ENCODE measurements around the gene OR6C68. TPM values are rescaled to one million over a fixed set of nuclear protein-coding genes. Genes with fewer than 3 reads are reported as not detected.

The OR6C68 gene
- not detected for polyA plus RNA-seq (2013, experiment 1 of 2)
- polyA plus RNA-seq (2013, experiment 2 of 2), result not detected

- H3K14ac ChIP-seq (ENCODE audit: low read length), result no peak within 1 kb of the TSS
- no peak within 1 kb of the TSS for H3K4ac ChIP-seq (ENCODE audit: low read length)
- H3K27ac ChIP-seq (replicated peaks; ENCODE audit: low read length), result no peak within 1 kb of the TSS
- H3K9ac ChIP-seq (ENCODE audit: low read depth, low read length, poor library complexity), result no peak within 1 kb of the TSS
- no peak within 1 kb of the TSS for H2BK15ac ChIP-seq (ENCODE audit: low read length)
- H2BK12ac ChIP-seq (ENCODE audit: low read length), result no peak within 1 kb of the TSS
- H3K79me1 ChIP-seq (ENCODE audit: low read depth, low read length), result no peaks in the 10 kb centered on the region
- no peak within 1 kb of the TSS for H4K8ac ChIP-seq (ENCODE audit: low read depth, low read length)
- no peaks in the 10 kb centered on the region for H3K27me3 ChIP-seq (ENCODE audit: control insufficient read depth in 3 of 3, insufficient read depth in 3 of 3, low read depth in 1 of 3, low read length in 3 of 3)
- H3K4me1 ChIP-seq (ENCODE audit: control insufficient read depth in 2 of 2, insufficient read depth in 1 of 2, low read depth in 1 of 2, low read length in 2 of 2), result no peaks in the 10 kb centered on the region
- no peak within 1 kb of the TSS for H2AK5ac ChIP-seq (ENCODE audit: low read depth, low read length)
- no peak within 1 kb of the TSS for H2AFZ ChIP-seq (ENCODE audit: low read length)
- H4K91ac ChIP-seq (ENCODE audit: low read depth, low read length, poor library complexity), result no peak within 1 kb of the TSS
- H3K23ac ChIP-seq (ENCODE audit: low read depth, low read length, poor library complexity), result no peak within 1 kb of the TSS
- H3K4me2 ChIP-seq (ENCODE audit: insufficient read depth, low read length, poor library complexity, severe bottlenecking), result no peak within 1 kb of the TSS
- H3K9me3 ChIP-seq (replicated peaks in 1 of 2; ENCODE audit: control insufficient read depth in 2 of 2, insufficient read depth in 1 of 2, low read depth in 1 of 2, low read length in 2 of 2), result no peaks in the 10 kb centered on the region
- no peak within 1 kb of the TSS for H2BK120ac ChIP-seq (ENCODE audit: low read depth, low read length)
- no peak within 1 kb of the TSS for H3K4me3 ChIP-seq (ENCODE audit: low read length in 2 of 2)
- no peaks in the 10 kb centered on the region for H3K36me3 ChIP-seq (replicated peaks in 1 of 2; ENCODE audit: control insufficient read depth in 2 of 2, insufficient read depth in 2 of 2, low read length in 2 of 2)
- no peak within 1 kb of the TSS for H3K18ac ChIP-seq (ENCODE audit: low read length)
- DNase-seq (ENCODE audit: low spot score), result no peak
- WGBS, 2 donors (ENCODE audit: extremely low coverage in 2 of 2, insufficient read length in 2 of 2, insufficient replicate concordance in 1 of 2), result no CpG with 5 or more reads among the region's 2 CpGs
- H2BK5ac ChIP-seq (ENCODE audit: low read length), result no peak within 1 kb of the TSS
Observed at GRCh38 chr12:55492078-55492477, at the start of gene OR6C68. Gene OR6C68, plus strand, starts transcription at chr12:55492378. Its CDS starts 0 bp downstream, at chr12:55492378.

- Histone ChIP-seq H3K14ac (ENCODE audit: low read length) (no peak within 1 kb of the TSS), H2BK120ac (ENCODE audit: low read depth, low read length) (no peak within 1 kb of the TSS), H2AK5ac (ENCODE audit: low read depth, low read length) (no peak within 1 kb of the TSS), H3K9me3 (replicated peaks in 1 of 2; ENCODE audit: control insufficient read depth in 2 of 2, insufficient read depth in 1 of 2, low read depth in 1 of 2, low read length in 2 of 2) (no peaks in the 10 kb centered on the region), H3K27me3 (ENCODE audit: control insufficient read depth in 3 of 3, insufficient read depth in 3 of 3, low read depth in 1 of 3, low read length in 3 of 3) (no peaks in the 10 kb centered on the region), H3K18ac (ENCODE audit: low read length) (no peak within 1 kb of the TSS), H3K4me1 (ENCODE audit: control insufficient read depth in 2 of 2, insufficient read depth in 1 of 2, low read depth in 1 of 2, low read length in 2 of 2) (no peaks in the 10 kb centered on the region), H2BK12ac (ENCODE audit: low read length) (no peak within 1 kb of the TSS), H3K27ac (replicated peaks; ENCODE audit: low read length) (no peak within 1 kb of the TSS), H3K23ac (ENCODE audit: low read depth, low read length, poor library complexity) (no peak within 1 kb of the TSS), H4K91ac (ENCODE audit: low read depth, low read length, poor library complexity) (no peak within 1 kb of the TSS), H2BK5ac (ENCODE audit: low read length) (no peak within 1 kb of the TSS), H3K79me1 (ENCODE audit: low read depth, low read length) (no peaks in the 10 kb centered on the region), H2BK15ac (ENCODE audit: low read length) (no peak within 1 kb of the TSS), H3K36me3 (replicated peaks in 1 of 2; ENCODE audit: control insufficient read depth in 2 of 2, insufficient read depth in 2 of 2, low read length in 2 of 2) (no peaks in the 10 kb centered on the region), H3K4ac (ENCODE audit: low read length) (no peak within 1 kb of the TSS), H3K4me3 (ENCODE audit: low read length in 2 of 2) (no peak within 1 kb of the TSS), H3K4me2 (ENCODE audit: insufficient read depth, low read length, poor library complexity, severe bottlenecking) (no peak within 1 kb of the TSS), H4K8ac (ENCODE audit: low read depth, low read length) (no peak within 1 kb of the TSS), H2AFZ (ENCODE audit: low read length) (no peak within 1 kb of the TSS), H3K9ac (ENCODE audit: low read depth, low read length, poor library complexity) (no peak within 1 kb of the TSS)
- DNase-seq (ENCODE audit: low spot score), result no peak
- no CpG with 5 or more reads among the region's 2 CpGs for WGBS, 2 donors (ENCODE audit: extremely low coverage in 2 of 2, insufficient read length in 2 of 2, insufficient replicate concordance in 1 of 2)
Observed at GRCh38 chr12:55443776-55444175, 48.4 kb upstream of the OR6C68 start, which contains the start of gene OR6C2. Gene OR6C2, plus strand, starts transcription at chr12:55444076. Its CDS starts 8,138 bp downstream, at chr12:55452214.

DNA sequence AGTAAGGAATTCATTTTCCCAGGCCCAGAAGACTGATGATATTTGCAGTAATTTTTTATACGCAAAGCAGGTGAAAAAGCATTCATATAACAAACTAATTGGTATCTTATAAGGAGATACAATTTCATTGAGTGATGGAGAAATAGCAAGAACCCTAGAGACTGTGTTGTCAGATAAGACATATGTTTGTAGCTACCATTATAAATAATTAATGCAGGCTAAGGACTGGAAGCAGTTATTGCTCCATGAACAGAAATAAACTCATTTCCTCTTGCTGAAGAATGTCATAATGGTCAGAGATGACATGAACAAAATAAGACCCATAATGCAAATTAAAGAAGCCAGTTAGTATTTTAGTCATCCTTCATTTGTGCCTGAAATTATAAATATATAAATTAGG lies 46.8 kb upstream of the OR6C68 start:
- Histone ChIP-seq H3K14ac (ENCODE audit: low read length) (no peak overlapping the region), H3K4me3 (ENCODE audit: low read length in 2 of 2) (no peak overlapping the region), H4K91ac (ENCODE audit: low read depth, low read length, poor library complexity) (no peak overlapping the region), H3K18ac (ENCODE audit: low read length) (no peak overlapping the region), H3K27me3 (ENCODE audit: control insufficient read depth in 3 of 3, insufficient read depth in 3 of 3, low read depth in 1 of 3, low read length in 3 of 3) (no peaks in the 10 kb centered on the region), H2BK15ac (ENCODE audit: low read length) (no peak overlapping the region), H3K36me3 (replicated peaks in 1 of 2; ENCODE audit: control insufficient read depth in 2 of 2, insufficient read depth in 2 of 2, low read length in 2 of 2) (no peaks in the 10 kb centered on the region), H3K9ac (ENCODE audit: low read depth, low read length, poor library complexity) (no peak overlapping the region), H3K27ac (replicated peaks; ENCODE audit: low read length) (no peak overlapping the region), H3K79me1 (ENCODE audit: low read depth, low read length) (no peaks in the 10 kb centered on the region), H2BK12ac (ENCODE audit: low read length) (no peak overlapping the region), H4K8ac (ENCODE audit: low read depth, low read length) (no peak overlapping the region), H3K23ac (ENCODE audit: low read depth, low read length, poor library complexity) (no peak overlapping the region), H2AK5ac (ENCODE audit: low read depth, low read length) (no peak overlapping the region), H3K4me1 (ENCODE audit: control insufficient read depth in 2 of 2, insufficient read depth in 1 of 2, low read depth in 1 of 2, low read length in 2 of 2) (no peaks in the 10 kb centered on the region), H3K4ac (ENCODE audit: low read length) (no peak overlapping the region), H3K4me2 (ENCODE audit: insufficient read depth, low read length, poor library complexity, severe bottlenecking) (no peak overlapping the region), H2BK5ac (ENCODE audit: low read length) (no peak overlapping the region), H2AFZ (ENCODE audit: low read length) (no peak overlapping the region), H3K9me3 (replicated peaks in 1 of 2; ENCODE audit: control insufficient read depth in 2 of 2, insufficient read depth in 1 of 2, low read depth in 1 of 2, low read length in 2 of 2) (no peaks in the 10 kb centered on the region), H2BK120ac (ENCODE audit: low read depth, low read length) (no peak overlapping the region)
- no CpG with 5 or more reads among the region's 1 CpG for WGBS, 2 donors (ENCODE audit: extremely low coverage in 2 of 2, insufficient read length in 2 of 2, insufficient replicate concordance in 1 of 2)
- no peak for DNase-seq (ENCODE audit: low spot score)

DNA sequence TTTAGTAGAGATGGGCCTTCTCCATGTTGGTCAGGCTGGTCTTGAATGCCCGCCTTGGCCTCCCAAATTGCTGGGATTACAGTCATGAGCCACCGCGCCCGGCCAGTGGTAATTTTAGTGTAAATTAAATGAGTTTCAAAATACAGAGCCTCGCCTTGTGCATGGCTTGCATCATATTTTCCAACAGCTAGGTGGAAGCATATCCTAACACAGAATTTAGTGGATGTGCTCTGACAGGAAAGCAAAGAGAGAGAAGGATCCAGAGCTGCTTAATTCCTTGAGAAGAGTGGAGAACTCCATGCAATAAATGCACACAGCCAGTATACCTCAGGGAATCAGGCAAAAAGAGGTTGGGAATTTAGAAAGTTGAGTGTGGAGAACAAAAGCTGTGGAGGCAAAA lies 45.9 kb upstream of the OR6C68 start:
- Histone ChIP-seq H4K91ac (ENCODE audit: low read depth, low read length, poor library complexity) (no peak overlapping the region), H3K4me3 (ENCODE audit: low read length in 2 of 2) (no peak overlapping the region), H2AFZ (ENCODE audit: low read length) (no peak overlapping the region), H3K9me3 (replicated peaks in 1 of 2; ENCODE audit: control insufficient read depth in 2 of 2, insufficient read depth in 1 of 2, low read depth in 1 of 2, low read length in 2 of 2) (no peaks in the 10 kb centered on the region), H4K8ac (ENCODE audit: low read depth, low read length) (no peak overlapping the region), H3K27me3 (ENCODE audit: control insufficient read depth in 3 of 3, insufficient read depth in 3 of 3, low read depth in 1 of 3, low read length in 3 of 3) (no peaks in the 10 kb centered on the region), H3K23ac (ENCODE audit: low read depth, low read length, poor library complexity) (no peak overlapping the region), H2BK120ac (ENCODE audit: low read depth, low read length) (no peak overlapping the region), H3K27ac (replicated peaks; ENCODE audit: low read length) (no peak overlapping the region), H3K36me3 (replicated peaks in 1 of 2; ENCODE audit: control insufficient read depth in 2 of 2, insufficient read depth in 2 of 2, low read length in 2 of 2) (no peaks in the 10 kb centered on the region), H3K79me1 (ENCODE audit: low read depth, low read length) (no peaks in the 10 kb centered on the region), H2AK5ac (ENCODE audit: low read depth, low read length) (no peak overlapping the region), H3K14ac (ENCODE audit: low read length) (no peak overlapping the region), H3K9ac (ENCODE audit: low read depth, low read length, poor library complexity) (no peak overlapping the region), H3K4ac (ENCODE audit: low read length) (no peak overlapping the region), H2BK12ac (ENCODE audit: low read length) (no peak overlapping the region), H2BK5ac (ENCODE audit: low read length) (no peak overlapping the region), H3K4me2 (ENCODE audit: insufficient read depth, low read length, poor library complexity, severe bottlenecking) (no peak overlapping the region), H3K18ac (ENCODE audit: low read length) (no peak overlapping the region), H3K4me1 (ENCODE audit: control insufficient read depth in 2 of 2, insufficient read depth in 1 of 2, low read depth in 1 of 2, low read length in 2 of 2) (no peaks in the 10 kb centered on the region), H2BK15ac (ENCODE audit: low read length) (no peak overlapping the region)
- DNase-seq (ENCODE audit: low spot score), result no peak
- no CpG with 5 or more reads among the region's 5 CpGs for WGBS, 2 donors (ENCODE audit: extremely low coverage in 2 of 2, insufficient read length in 2 of 2, insufficient replicate concordance in 1 of 2)

Measured in neuronal stem cell (in vitro differentiated cells).